NCI-H460 (cell line): Measurements from ENCODE around the gene BLCAP. TPM values are rescaled to one million over a fixed set of nuclear protein-coding genes. Genes with fewer than 3 reads are reported as not detected.

Experiments
- DNase-seq: peaks from one replicate; pipeline ENCODE4 v3.0.0-alpha.2; 2016; ENCODE audit warnings: low read depth; ENCODE audit errors: extremely low read depth
- total RNA-seq: library from RNA; depleted of rRNA; stranded (reverse); fragments of >200 nt; shearing (Covaris generic); gene quantifications from 2 replicates; pipeline ENCODE4 v1.2.3, GENCODE V29; 2014

BLCAP gene
- total RNA-seq, 1 experiment from 2014 or later, result 44.3 TPM

- no peak for DNase-seq
Observed at GRCh38 chr20:37518606-37519507, 8.8 kb downstream of the BLCAP start.

DNA sequence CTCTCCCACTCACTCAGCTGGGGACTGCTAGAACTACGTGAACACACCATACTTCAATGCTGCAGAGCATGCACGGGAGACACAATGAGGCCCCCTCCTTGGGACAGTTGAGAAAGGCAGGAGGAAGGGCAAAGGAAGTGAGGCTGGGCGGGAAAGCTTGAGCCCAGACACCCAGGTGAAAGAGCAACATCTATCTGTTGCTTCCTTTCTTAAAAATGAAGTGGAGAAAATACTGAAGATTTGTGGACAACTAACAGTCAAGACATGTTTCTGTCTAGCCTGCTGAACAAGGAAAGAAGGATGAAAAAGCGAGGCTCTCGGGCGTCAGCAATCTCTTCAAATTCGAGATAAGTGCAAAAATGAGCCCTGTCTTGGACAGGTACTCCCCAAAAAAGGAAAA, 9.6 kb downstream of the BLCAP start:
- DNase-seq, result no peak

DNA sequence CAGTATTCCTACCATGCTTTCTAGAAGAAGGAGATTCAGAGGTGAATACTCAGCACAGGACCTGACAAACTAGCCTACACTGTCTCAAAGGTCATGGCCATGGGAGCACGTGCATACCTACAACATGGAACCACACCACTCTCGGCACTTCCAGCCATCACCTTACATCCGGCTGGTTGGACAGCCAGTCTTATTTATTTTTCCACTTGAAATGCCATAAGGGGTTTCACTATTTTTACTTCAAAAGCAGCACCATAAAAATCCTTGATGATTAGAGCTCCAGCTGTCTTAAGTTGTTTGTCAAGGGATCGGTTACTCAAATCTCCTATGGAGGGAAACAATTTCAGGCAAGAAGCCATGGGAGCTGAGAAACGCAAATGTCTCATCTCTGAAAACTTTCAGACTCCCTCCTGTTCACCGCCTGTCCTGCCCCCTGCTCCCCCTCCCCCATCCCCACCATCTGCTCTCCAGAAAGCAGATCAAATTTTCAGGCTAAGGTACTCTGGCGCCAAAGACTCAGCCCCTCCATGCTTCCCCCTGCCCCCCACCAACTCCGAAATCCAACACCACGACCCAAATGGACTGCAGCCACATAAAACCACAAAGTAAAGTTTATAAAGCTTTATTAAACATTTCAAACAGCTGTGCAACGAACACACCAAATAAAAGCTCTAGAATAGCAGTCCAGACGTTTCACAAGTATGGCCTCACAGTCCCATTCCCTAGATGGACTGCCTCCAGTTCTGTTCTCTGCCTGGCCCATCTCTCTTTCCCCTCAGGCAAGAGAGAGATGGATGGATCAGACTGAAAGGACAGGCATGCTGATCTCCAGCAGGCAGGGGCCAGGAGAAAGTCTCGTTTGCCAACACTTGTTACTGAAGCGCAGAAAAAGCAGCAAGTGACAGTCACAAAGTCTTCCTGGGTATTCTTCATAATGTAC, 10.6 kb downstream of the BLCAP start:
- no peak for DNase-seq

GRCh38 chr20:37515876-37516275, 11.8 kb downstream of the BLCAP start:
- DNase-seq, result no peak

- no peak for DNase-seq
Observed at GRCh38 chr20:37513779-37514359, 13.8 kb downstream of the BLCAP start.

- DNase-seq, result no peak
Observed at GRCh38 chr20:37511610-37512275, 15.9 kb downstream of the BLCAP start.

DNA sequence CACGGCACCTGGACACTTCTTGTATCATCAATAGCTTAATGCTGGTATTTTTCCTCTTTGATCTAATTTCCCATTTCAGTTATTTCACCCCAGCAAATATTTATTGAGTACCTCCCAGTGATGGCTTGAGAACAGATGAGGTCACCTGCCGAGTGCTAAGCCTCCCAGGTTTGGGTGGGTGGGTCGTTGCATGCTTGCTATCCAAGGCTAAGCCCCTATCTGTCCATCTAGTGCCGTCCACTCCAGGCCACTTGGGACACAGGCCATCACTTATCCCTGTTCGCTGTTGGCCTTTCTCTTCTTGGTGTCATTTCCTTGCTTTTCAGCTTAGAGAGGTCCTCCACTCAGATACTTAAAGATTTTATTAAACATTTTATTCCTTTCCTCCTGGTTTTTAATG, 17.4 kb downstream of the BLCAP start:
- DNase-seq, result no peak

DNA sequence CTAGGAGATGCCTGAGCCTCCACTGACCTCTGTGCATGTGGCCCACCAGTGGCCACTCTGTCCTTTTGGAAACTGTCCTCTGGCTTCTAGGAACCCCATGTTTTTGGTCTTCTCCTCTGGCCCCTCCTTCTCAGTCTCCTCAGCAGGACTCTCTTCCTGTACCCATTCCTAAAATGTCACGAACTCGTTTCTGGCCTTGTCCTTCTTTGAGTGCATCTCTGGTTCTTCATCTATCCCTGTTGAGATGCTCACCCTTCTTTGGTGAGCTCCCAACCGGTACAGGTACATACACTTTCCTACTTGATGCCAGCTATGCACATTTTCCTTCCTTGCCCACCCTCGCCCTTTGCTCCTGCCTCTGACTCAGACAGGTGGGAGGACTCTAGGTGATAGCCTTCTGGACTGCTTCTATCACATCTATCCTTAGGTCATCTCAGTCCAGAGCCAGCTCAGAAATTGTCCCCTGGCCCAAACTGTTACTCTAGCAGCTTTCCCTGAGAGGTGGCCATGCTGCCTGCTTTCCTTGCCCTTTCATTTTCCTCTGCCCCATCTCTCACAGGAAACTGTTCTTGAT, 21.4 kb downstream of the BLCAP start:
- DNase-seq, result no peak

- DNase-seq, result no peak
Observed at GRCh38 chr20:37505263-37506151, 22.2 kb downstream of the BLCAP start.

DNA sequence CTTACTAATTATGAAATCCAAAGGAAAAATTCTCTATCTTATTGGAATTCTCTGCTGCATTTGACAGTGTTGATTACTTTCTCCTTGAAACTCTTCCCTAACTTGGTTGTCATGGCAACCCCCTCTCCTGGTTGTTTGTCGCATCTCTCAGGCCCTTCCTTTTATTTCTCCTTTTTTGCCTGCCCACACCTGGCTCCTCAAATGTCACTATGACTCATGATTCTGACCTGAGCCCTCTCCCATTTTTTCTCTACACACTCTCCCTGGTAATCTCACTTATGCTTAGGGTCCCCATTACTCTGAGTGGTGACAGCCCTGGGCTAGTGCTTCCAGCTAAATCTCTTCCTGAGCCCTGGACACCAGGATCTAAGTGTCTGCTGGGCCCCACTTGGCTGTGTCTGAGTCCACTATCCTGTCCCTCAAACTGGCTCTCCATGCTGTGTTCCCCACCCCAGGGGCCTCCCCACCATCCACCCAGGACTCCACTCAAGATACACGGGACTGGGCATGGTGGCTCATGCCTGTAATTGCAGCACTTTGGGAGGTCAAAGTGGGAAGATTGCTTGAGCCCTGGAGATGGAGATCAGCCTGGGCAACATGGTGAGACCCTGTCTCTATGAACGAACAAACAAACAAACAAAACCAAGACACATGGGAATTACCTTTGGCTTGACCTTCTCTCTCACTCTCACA, 23.1 kb downstream of the BLCAP start:
- DNase-seq, result no peak

DNA sequence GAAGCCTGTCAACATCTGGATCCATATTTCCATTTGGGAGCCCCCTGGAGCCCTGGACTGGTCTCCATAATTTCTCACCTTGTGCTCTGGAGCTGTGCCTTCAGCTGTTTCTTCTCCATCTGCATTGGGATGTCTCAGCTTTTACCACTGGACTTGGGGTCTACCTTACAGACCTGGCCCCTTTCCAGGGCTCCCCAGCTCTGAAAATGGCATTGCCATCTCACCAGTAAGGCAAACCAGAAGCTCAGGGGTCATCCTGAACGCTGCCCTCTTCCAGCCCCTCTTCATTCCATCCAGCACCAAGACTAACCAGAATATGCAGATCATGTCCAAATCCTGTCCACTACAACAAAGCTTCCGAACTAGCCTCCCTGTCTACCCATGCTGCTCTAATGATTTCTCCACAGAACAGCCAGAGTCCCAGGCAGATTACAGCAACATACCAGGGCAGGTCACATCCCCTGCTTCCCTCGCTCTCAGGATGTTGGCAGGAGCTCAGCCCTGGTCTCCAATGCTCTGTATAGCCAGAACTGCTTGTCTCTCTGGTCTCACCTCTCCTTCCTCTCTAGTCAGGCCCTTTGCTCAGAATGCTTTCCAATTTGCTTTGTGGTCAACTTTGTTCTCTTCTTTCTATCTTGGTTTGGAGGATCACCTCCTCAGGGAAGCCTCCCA, 24.3 kb downstream of the BLCAP start:
- DNase-seq, result no peak

DNA sequence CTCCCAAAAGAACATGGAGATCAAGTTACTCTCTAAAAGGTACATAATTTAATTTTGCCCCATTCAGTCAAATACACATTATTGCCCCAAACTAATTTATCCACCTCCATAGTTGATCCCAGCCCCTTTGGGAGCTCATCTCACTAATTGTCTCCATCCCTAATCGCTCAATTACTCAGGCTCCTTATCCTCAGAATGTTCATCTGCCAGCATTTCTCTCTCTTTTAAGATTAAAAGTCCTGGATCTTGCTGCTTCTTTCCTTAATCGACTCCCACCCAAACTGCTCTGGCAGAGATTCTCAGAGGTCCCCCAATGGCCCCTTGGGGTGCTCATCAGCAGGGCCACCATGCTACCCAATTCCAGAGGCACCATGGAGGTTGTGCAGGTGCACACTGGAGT, 25.0 kb downstream of the BLCAP start:
- no peak for DNase-seq

DNA sequence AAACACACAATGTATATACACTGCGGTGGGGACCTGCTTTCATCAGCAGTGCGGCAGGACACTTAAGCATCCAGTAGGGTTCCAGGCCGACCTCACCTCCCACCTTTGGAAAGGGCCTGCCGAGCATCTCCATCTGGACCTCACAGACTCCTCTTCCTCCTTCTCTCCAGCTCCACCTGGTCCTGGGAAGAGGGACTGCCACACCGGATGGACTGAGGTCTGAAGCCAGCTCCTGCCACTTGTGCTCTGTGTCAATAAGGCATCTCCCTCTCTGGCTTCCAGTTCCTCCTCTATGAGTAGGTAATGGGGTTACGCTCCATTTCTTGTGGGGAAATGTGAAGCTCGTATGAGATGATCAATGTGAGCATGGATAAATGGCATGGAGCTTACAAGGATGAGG, 25.7 kb downstream of the BLCAP start:
- no peak for DNase-seq

DNA sequence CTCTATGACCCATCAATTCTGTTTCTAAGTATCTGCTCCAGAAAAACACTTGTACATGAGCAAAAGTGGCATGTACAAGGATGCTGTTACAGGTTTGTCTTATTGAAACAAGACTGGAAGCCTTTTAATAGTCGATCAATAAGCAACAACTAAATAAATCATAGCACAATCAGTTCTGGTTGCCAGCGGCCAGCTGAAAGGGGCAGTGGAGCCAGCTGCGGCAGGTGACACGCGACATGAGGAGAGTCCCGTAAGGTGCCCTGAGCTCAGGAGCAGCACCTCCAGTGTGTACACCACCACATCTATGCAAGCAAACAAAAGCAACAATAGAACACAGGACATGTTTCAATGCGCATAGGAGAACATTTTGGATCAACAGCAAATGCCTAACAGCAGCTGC, 27.4 kb downstream of the BLCAP start:
- no peak for DNase-seq

- DNase-seq, result no peak
Observed at GRCh38 chr20:37498066-37498665, 29.5 kb downstream of the BLCAP start.

- DNase-seq, result no peak
Observed at GRCh38 chr20:37494796-37495195, 32.9 kb downstream of the BLCAP start.

- no peak for DNase-seq
Observed at GRCh38 chr20:37494301-37494700, 33.4 kb downstream of the BLCAP start.

- DNase-seq, result no peak
Observed at GRCh38 chr20:37492945-37493344, 34.7 kb downstream of the BLCAP start.
